CD4-positive, alpha-beta T cell treated with Interleukin-15 for 4 hours (primary cell): ENCODE measurements around the gene LAMTOR3.
"Not testable (repeated sequence)": the region's sequence is repeated elsewhere in the genome, so short reads cannot be mapped to it uniquely, and the experiment has no call there.

Source experiments
- DNase-seq: peaks from one replicate; pipeline ENCODE4 v3.0.0-alpha.2; 2020; ENCODE audit warnings: low spot score

The LAMTOR3 gene

DNA sequence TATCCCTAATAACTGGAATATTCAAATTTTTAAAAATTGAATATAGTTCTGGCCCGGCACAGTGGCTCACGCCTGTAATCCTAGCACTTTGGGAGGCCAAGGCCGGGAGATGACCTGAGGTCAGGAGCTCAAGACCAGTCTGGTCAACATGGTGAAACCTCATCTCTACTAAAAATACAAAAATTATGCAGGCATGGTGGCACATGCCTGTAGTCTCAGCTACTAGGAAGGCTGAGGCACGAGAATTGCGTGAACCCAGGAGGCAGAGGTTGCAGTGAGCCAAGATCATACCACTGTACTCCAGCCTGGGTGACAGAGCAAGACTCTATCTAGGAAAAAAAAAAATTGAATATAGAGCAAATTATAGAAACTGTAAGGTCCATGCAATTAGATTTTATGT lies 64.2 kb downstream of the LAMTOR3 start:
- DNase-seq: not testable (repeated sequence)

DNA sequence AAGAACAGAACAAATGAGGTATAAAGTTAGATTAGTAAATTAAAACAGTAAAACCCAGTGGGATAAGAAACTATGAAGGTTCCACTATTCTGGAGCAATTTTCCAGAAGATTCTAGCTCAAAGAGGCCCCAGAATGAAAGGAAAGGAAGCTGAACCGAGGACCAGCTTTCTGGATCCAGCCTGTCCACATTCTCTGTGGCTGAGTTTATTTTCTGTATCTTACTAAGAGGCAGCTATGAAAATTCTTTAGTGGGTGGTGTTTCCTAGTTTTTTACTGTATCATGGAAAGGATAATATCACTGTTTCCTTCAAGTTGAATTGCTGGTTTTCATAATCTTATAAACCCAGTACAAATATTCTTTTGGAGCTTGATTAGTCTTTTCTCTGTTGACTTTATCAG lies 65.8 kb downstream of the LAMTOR3 start:
- no peak for DNase-seq
